SK-N-SH (cell line): ENCODE results near the gene FAM120A. TPM values are rescaled to one million over a fixed set of nuclear protein-coding genes. Genes with fewer than 3 reads are reported as not detected.

Experiments
- CTCF ChIA-PET: fragments of 300-600, 350-600 bp; formaldehyde crosslinking; extraction: SDS; loops from one replicate; lab custom pipeline; 2021; lab: Yijun Ruan, JAX
- POLR2A ChIA-PET: fragments of 350-600 bp; sonication (Branson Sonifier 250); formaldehyde crosslinking; extraction: SDS; loops from one replicate; lab custom pipeline; 2020; ENCODE audit warnings: antibody characterized with exemption, inconsistent platforms; lab: Yijun Ruan, JAX
- DNase-seq: peaks from one replicate; pipeline ENCODE4 v3.0.0; 2012
- H2AFZ ChIP-seq: fragments of 200-600 bp; sonication (generic); 2 replicates; pipeline ENCODE4 v1.8.1; 2016; ENCODE audit warnings: antibody characterized with exemption, mild to moderate bottlenecking, low read depth
- H3F3A ChIP-seq: fragments of 200-600 bp; sonication (generic); replicated peaks from 2 replicates; pipeline ENCODE3; 2016; ENCODE audit warnings: antibody characterized with exemption, mild to moderate bottlenecking; ENCODE audit not compliant: insufficient read depth
- H3K27ac ChIP-seq, 2 experiments: fragments of 200-500 bp in 1 of 2; fragments of 200-600 bp in 1 of 2; sonication (Bioruptor generic) in 1 of 2; sonication (generic), shearing (Covaris generic) in 1 of 2; 2 replicates each; pipeline versions ENCODE4 v1.5.1 to v1.6.1; 2014 to 2016; ENCODE audit warnings: low read depth in 2 of 2, inconsistent platforms in 1 of 2, low read length in 1 of 2, mild to moderate bottlenecking in 1 of 2, mixed read lengths in 1 of 2
- H3K27me3 ChIP-seq: fragments of 200-600 bp; sonication (generic), shearing (Covaris generic); 2 replicates; pipeline ENCODE4 v1.6.1; 2016; ENCODE audit warnings: mixed run types; ENCODE audit not compliant: insufficient read depth
- H3K36me3 ChIP-seq, 2 experiments: fragments of 200-500 bp in 1 of 2; fragments of 200-600 bp in 1 of 2; sonication (Bioruptor generic) in 1 of 2; sonication (generic) in 1 of 2; replicated peaks in 1 of 2; 2 replicates each; pipeline versions ENCODE3 to v1.5.1; 2014 to 2016; ENCODE audit warnings: low read length in 1 of 2, mild to moderate bottlenecking in 1 of 2; ENCODE audit not compliant: insufficient read depth in 2 of 2, control insufficient read depth in 1 of 2
- H3K4me1 ChIP-seq, 2 experiments: fragments of 200-500 bp in 1 of 2; fragments of 200-600 bp in 1 of 2; sonication (Bioruptor generic) in 1 of 2; sonication (generic), shearing (Covaris generic) in 1 of 2; 2 replicates each; pipeline versions ENCODE4 v1.5.1 to v1.6.1; 2014 to 2016; ENCODE audit warnings: low read depth in 1 of 2, low read length in 1 of 2, mixed run types in 1 of 2; ENCODE audit not compliant: insufficient read depth in 2 of 2, control insufficient read depth in 1 of 2
- H3K4me2 ChIP-seq: fragments of 200-600 bp; sonication (generic), shearing (Covaris generic); 2 replicates; pipeline ENCODE4 v1.6.1; 2017; ENCODE audit warnings: mixed run types
- H3K4me3 ChIP-seq, 2 experiments: fragments of 200-500 bp in 1 of 2; fragments of 200-600 bp in 1 of 2; sonication (Bioruptor generic) in 1 of 2; sonication (generic), shearing (Covaris generic) in 1 of 2; 2 replicates each; pipeline versions ENCODE4 v1.5.1 to v1.8.1; 2014 to 2016; ENCODE audit warnings: low read depth in 2 of 2, inconsistent platforms in 1 of 2, low read length in 1 of 2, mild to moderate bottlenecking in 1 of 2, mixed read lengths in 1 of 2, moderate library complexity in 1 of 2
- H3K79me2 ChIP-seq: fragments of 200-600 bp; sonication (generic); 2 replicates; pipeline ENCODE4 v1.8.1; 2017; ENCODE audit warnings: mild to moderate bottlenecking; ENCODE audit not compliant: insufficient read depth
- H3K9ac ChIP-seq: fragments of 200-600 bp; sonication (generic); 2 replicates; pipeline ENCODE4 v1.6.1; 2017; ENCODE audit warnings: mixed run types
- H3K9me2 ChIP-seq: fragments of 200-600 bp; sonication (generic); 2 replicates; pipeline ENCODE4 v1.6.1; 2017; ENCODE audit warnings: mixed run types
- H3K9me3 ChIP-seq: fragments of 200-600 bp; sonication (generic); 2 replicates; pipeline ENCODE4 v1.6.1; 2017; ENCODE audit warnings: mixed run types, mild to moderate bottlenecking, moderate library complexity
- H4K20me1 ChIP-seq: fragments of 200-600 bp; sonication (generic); 2 replicates; pipeline ENCODE4 v1.6.1; 2017; ENCODE audit warnings: mild to moderate bottlenecking, mixed run types; ENCODE audit not compliant: insufficient read depth
- CHD2 ChIP-seq: fragments of 150-350 bp; IDR thresholded peaks from 2 replicates; pipeline ENCODE4 v1.6.1; 2018; ENCODE audit warnings: low read length; ENCODE audit not compliant: partially characterized antibody
- EP300 ChIP-seq, 2 experiments: IDR thresholded peaks; 2 replicates each; pipeline versions ENCODE4 v1.4.0 to v1.6.1; 2012; ENCODE audit warnings: borderline replicate concordance in 1 of 2, low read depth in 1 of 2, low read length in 1 of 2
- EZH2phosphoT487 ChIP-seq: fragments of 200-600 bp; sonication (generic); IDR thresholded peaks from 2 replicates; pipeline ENCODE4 v1.6.1; 2017; ENCODE audit warnings: low read depth, mixed run types, mild to moderate bottlenecking, antibody characterized with exemption, moderate library complexity, borderline replicate concordance
- FOSL2 ChIP-seq: IDR thresholded peaks from 2 replicates; pipeline ENCODE4 v1.4.0; 2012; ENCODE audit warnings: low read depth, mild to moderate bottlenecking, moderate library complexity, borderline replicate concordance
- FOXJ3 ChIP-seq: sonication (generic); formaldehyde crosslinking; IDR thresholded peaks from 2 replicates; pipeline ENCODE4 v1.5.1; 2020; ENCODE audit warnings: mild to moderate bottlenecking, missing genetic modification reagents
- FOXM1 ChIP-seq: IDR thresholded peaks from 2 replicates; pipeline ENCODE4 v1.4.0; 2012; ENCODE audit warnings: low read depth, mild to moderate bottlenecking
- GABPA ChIP-seq: IDR thresholded peaks from 2 replicates; pipeline ENCODE4 v1.4.0; 2012; ENCODE audit warnings: low read depth, mild to moderate bottlenecking
- GATA2 ChIP-seq: sonication (generic); formaldehyde crosslinking; IDR thresholded peaks from 2 replicates; pipeline ENCODE4 v1.5.0; 2020; ENCODE audit warnings: mild to moderate bottlenecking, missing genetic modification reagents
- JUND ChIP-seq: IDR thresholded peaks from 2 replicates; pipeline ENCODE4 v1.4.0; 2012
- NRF1 ChIP-seq: IDR thresholded peaks from 2 replicates; pipeline ENCODE4 v1.6.1; 2012; ENCODE audit warnings: low read depth, mild to moderate bottlenecking, low read length
- POLR2AphosphoS5 ChIP-seq: IDR thresholded peaks from 2 replicates; pipeline ENCODE4 v1.6.1; 2012; ENCODE audit warnings: low read depth, low read length
- RAD21 ChIP-seq: IDR thresholded peaks from 2 replicates; pipeline ENCODE4 v1.6.1; 2012; ENCODE audit warnings: mild to moderate bottlenecking, low read length
- RCOR1 ChIP-seq: fragments of 150-350 bp; IDR thresholded peaks from 2 replicates; pipeline ENCODE4 v1.6.1; 2017; ENCODE audit warnings: antibody characterized with exemption, low read length
- RFX5 ChIP-seq: IDR thresholded peaks from 2 replicates; pipeline ENCODE4 v1.6.1; 2012; ENCODE audit warnings: mild to moderate bottlenecking, improper control_type of control experiment, low read length
- SMC3 ChIP-seq: IDR thresholded peaks from 2 replicates; pipeline ENCODE4 v1.6.1; 2012; ENCODE audit warnings: low read depth, low read length, improper control_type of control experiment
- WGBS: methylation state at CpG from one replicate; pipeline ENCODE4 v1.1.6; 2017; ENCODE audit warnings: low lambda C conversion rate; 5-methylcytosine and 5-hydroxymethylcytosine counted together
- polyA plus RNA-seq, 3 experiments: library from polyadenylated mRNA; depleted of rRNA; stranded (reverse); fragments of >200 nt; gene quantifications; 2 replicates each; pipeline ENCODE4 v1.2.3, GENCODE V29; 2012
- TF ChIP-seq, protein P1 (sequence below): IDR thresholded peaks from 2 replicates; pipeline ENCODE4; 2012
- TF ChIP-seq, protein P2 (sequence below): fragments of 150-350 bp; IDR thresholded peaks from 2 replicates; pipeline ENCODE4 v1.6.1; 2017; ENCODE audit warnings: antibody characterized with exemption, low read length, low read depth, borderline replicate concordance
- TF ChIP-seq, protein P3 (sequence below): fragments of 200-600 bp; sonication (generic); IDR thresholded peaks from 2 replicates; pipeline ENCODE4 v1.6.1; 2017; ENCODE audit warnings: antibody characterized with exemption, mild to moderate bottlenecking, moderate library complexity

The FAM120A gene
- polyA plus RNA-seq, 1 of the 3 experiments (the other 2 are of a cell fraction): 58.6 TPM

DNA sequence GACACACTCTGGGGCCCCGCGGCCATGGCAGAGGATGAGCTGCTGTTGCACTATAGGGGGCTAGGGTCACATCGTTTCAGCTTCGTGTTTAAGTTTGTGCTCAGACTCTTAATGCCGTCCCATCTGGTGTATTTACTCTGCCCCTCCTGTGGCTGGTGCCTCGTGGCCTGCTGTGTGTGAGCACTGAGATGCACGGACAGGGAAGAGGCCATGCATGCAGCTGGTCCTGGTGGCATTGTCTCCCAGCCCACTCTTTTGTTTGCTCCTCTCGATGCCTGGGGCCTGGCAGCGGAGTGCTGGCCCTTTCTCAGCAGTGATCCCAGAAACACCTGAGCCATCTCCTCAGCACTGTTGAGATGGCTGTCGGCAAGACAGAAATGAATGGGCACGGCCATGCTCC is 94.9 kb downstream of the FAM120A start:
- Histone ChIP-seq H4K20me1 (no peaks in the 10 kb centered on the region), H3K27me3 (no peaks in the 10 kb centered on the region), H3F3A (no peaks in the 10 kb centered on the region), H3K4me2 (no peak overlapping the region), H3K9me3 (no peaks in the 10 kb centered on the region), H3K4me1 (peaks cover 0 to 11% of the 10 kb centered on the region in 2 experiments; a peak in 2 of 4 replicates), H3K79me2 (peaks cover 6% of the 10 kb centered on the region; the same call in 1 of the 2 replicates), H3K36me3 (peaks cover 32 to 63% of the 10 kb centered on the region in 2 experiments), H3K9ac (no peak overlapping the region), H3K4me3 (no peak overlapping the region), H2AFZ (no peak overlapping the region), H3K27ac (no peak overlapping the region), H3K9me2 (no peaks in the 10 kb centered on the region)
- 96% methylated on average over 11 of the region's 11 CpGs for WGBS
- DNase-seq: no peak
- TF ChIP-seq, protein P1, sequence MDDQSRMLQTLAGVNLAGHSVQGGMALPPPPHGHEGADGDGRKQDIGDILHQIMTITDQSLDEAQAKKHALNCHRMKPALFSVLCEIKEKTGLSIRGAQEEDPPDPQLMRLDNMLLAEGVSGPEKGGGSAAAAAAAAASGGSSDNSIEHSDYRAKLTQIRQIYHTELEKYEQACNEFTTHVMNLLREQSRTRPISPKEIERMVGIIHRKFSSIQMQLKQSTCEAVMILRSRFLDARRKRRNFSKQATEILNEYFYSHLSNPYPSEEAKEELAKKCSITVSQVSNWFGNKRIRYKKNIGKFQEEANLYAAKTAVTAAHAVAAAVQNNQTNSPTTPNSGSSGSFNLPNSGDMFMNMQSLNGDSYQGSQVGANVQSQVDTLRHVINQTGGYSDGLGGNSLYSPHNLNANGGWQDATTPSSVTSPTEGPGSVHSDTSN: no peak
- TF ChIP-seq RFX5 (no peak), POLR2AphosphoS5 (no peak), RAD21 (no peak), FOSL2 (no peak), EP300 (IDR thresholded peaks at IDR 0.05; ENCODE audit: borderline replicate concordance in 1 of 2, low read depth in 1 of 2, low read length in 1 of 2) (no peak), SMC3 (no peak), GATA2 (CRISPR knock-in tag) (no peak), JUND (no peak), CHD2 (no peak), NRF1 (no peak), RCOR1 (no peak), FOXM1 (no peak)
- TF ChIP-seq, protein P2, sequence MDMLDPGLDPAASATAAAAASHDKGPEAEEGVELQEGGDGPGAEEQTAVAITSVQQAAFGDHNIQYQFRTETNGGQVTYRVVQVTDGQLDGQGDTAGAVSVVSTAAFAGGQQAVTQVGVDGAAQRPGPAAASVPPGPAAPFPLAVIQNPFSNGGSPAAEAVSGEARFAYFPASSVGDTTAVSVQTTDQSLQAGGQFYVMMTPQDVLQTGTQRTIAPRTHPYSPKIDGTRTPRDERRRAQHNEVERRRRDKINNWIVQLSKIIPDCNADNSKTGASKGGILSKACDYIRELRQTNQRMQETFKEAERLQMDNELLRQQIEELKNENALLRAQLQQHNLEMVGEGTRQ: no peak
- TF ChIP-seq, protein P3, sequence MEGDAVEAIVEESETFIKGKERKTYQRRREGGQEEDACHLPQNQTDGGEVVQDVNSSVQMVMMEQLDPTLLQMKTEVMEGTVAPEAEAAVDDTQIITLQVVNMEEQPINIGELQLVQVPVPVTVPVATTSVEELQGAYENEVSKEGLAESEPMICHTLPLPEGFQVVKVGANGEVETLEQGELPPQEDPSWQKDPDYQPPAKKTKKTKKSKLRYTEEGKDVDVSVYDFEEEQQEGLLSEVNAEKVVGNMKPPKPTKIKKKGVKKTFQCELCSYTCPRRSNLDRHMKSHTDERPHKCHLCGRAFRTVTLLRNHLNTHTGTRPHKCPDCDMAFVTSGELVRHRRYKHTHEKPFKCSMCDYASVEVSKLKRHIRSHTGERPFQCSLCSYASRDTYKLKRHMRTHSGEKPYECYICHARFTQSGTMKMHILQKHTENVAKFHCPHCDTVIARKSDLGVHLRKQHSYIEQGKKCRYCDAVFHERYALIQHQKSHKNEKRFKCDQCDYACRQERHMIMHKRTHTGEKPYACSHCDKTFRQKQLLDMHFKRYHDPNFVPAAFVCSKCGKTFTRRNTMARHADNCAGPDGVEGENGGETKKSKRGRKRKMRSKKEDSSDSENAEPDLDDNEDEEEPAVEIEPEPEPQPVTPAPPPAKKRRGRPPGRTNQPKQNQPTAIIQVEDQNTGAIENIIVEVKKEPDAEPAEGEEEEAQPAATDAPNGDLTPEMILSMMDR: no peak
- ChIA-PET CTCF (interaction anchor here (0.9 kb wide), 1 partner anchor 390 kb away, joined by 3 read pairs; no protein-coding TSS in a partner anchor), POLR2A (no interaction called here)

DNA sequence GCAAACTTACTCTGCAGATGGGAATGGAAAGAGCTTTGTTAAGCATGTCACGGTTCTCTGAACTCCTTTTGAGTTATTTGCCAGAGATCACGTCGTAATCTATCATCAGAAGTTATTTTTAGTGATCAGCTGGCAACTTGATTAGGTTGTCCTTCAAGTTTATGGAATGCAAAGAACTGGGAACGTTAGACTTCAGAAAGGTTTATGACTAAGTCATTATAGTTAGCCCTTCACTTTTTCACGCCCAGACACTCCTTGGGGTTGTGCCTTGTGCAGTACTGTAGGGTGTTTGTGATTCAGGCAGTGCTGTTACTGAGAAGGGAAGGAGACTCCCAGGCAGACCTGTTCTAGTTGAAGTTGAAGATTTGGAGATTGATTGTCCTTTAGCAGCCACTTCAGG is 98.1 kb downstream of the FAM120A start:
- no peaks in the 10 kb centered on the region for H3K27me3 ChIP-seq
- peaks cover 49 to 64% of the 10 kb centered on the region in 2 experiments for H3K36me3 ChIP-seq
- TF ChIP-seq POLR2AphosphoS5: no peak
- TF ChIP-seq FOXJ3 (CRISPR knock-in tag): no peak
- no peak for TF ChIP-seq EZH2phosphoT487
- no peak for TF ChIP-seq JUND
- TF ChIP-seq EP300 (IDR thresholded peaks at IDR 0.05; ENCODE audit: borderline replicate concordance in 1 of 2, low read depth in 1 of 2, low read length in 1 of 2): no peak
- no peak for TF ChIP-seq GABPA
- no peak for TF ChIP-seq GATA2 (CRISPR knock-in tag)
- no peak for TF ChIP-seq NRF1
- H3K9me2 ChIP-seq: no peaks in the 10 kb centered on the region
- no peaks in the 10 kb centered on the region for H4K20me1 ChIP-seq
- H3K27ac ChIP-seq: no peak overlapping the region
- CTCF ChIA-PET: interaction anchor here (2.3 kb wide), 1 partner anchor 17 kb away, joined by 15 read pairs; no protein-coding TSS in a partner anchor
- no peaks in the 10 kb centered on the region for H3F3A ChIP-seq
- WGBS: 90% methylated on average over 5 of the region's 5 CpGs
- H3K4me2 ChIP-seq: no peak overlapping the region
- H3K9me3 ChIP-seq: no peaks in the 10 kb centered on the region
- no peak for DNase-seq
- H3K4me1 ChIP-seq: no peaks in the 10 kb centered on the region
- H3K4me3 ChIP-seq: no peak overlapping the region
- peaks cover 6% of the 10 kb centered on the region; the same call in 1 of the 2 replicates for H3K79me2 ChIP-seq
- no peak overlapping the region for H3K9ac ChIP-seq
- POLR2A ChIA-PET: interaction anchor here (0.7 kb wide), 1 partner anchor 11 kb away, joined by 3 read pairs; no protein-coding TSS in a partner anchor
- H2AFZ ChIP-seq: no peak overlapping the region
